Epithelial cell of prostate (primary cell): ENCODE measurements around the gene TRPM5.

Experiments used
- DNase-seq: peaks from one replicate; pipeline ENCODE4 v3.0.0-alpha.2; 2011; ENCODE audit warnings: low read depth, low spot score
- H3K27ac ChIP-seq: fragments of 450-650 bp; 2 replicates; pipeline ENCODE4 v1.5.1; 2017; ENCODE audit warnings: mild to moderate bottlenecking

Gene TRPM5

GRCh38 chr11:2459016-2459725, 14.9 kb upstream of the TRPM5 start:
- DNase-seq = no peak
- H3K27ac ChIP-seq = no peak overlapping the region

- DNase-seq = no peak
- no peak overlapping the region for H3K27ac ChIP-seq
Measured at GRCh38 chr11:2458321-2458720, 14.0 kb upstream of the TRPM5 start.

DNA sequence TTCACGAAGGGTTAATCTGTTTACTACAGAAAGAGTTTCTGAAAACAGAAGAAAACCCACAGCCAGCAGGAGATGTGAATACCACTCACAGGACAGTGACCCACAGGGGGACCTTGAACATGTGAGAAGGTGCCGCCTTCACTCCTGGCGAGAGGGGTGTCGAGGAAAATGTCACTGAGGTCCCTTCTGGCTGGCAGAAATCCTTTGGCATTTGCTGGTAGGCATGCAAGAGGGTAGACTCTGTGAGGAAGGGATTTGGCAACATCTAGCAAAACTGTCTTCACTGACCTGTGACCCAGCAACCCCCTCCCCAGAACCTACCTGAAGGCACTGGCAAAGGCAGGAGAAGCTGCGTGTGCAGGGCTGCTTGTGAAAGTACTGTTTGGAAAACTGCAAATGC, 9.1 kb upstream of the TRPM5 start:
- no peak overlapping the region for H3K27ac ChIP-seq
- no peak for DNase-seq

DNA sequence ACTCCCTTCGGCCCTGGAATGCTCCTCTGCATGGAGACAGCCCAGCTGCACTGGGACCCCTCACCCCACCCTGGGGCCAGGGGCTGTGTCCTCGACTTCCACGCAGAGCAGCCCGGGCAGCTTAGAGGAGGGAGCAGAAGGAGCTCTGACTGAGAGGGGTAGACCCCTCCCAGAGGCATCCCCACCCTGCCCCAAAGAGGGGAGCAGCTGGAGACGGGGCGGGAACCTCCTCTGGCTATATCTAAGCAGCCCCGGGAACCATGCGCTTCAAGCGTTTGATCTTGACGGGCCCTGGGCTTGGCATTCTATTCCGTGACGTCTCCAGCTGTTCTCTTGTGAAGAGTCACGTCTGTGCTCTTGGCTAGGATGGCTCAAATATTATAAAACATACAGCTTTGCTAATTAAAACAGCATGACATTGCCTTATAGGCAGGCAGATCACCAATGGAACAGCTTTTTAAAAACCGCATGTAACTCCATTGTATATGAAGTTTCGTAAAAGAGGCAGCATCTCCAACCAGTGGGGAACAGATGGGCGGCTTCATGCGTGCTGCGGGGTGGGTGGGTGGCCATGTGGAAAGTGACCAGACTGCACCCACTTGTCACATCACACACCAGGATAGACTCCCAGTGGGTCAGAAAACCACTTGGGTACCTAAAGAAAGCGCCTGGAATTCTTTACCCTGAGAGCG, 8.2 kb upstream of the TRPM5 start:
- no peak for DNase-seq

DNA sequence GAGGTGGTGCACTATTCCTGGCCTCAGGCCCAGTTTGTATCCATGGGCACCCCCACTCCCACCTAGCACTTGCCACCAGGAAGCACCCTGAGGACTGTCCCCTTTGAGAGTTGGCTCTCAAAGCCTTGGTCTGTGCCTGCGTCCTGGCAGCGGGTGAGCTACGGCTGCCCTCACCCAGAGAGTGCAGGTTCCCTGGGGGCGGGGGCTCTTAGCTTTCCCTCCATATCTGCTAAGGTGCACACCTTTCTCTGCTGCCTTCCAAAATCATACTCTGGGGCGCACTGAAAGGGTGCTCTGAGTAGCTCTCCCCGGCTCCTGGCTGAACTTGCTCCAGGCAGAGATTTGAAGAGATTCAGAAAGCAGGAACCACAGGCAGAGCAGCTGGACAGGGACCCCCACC, 7.6 kb upstream of the TRPM5 start:
- H3K27ac ChIP-seq = no peak overlapping the region
- no peak for DNase-seq

More for the DNA sequence above, 8.2 kb upstream of the TRPM5 start:
- no peak overlapping the region for H3K27ac ChIP-seq

GRCh38 chr11:2451336-2451735, 7.0 kb upstream of the TRPM5 start:
- no peak for DNase-seq
- H3K27ac ChIP-seq = no peak overlapping the region

- H3K27ac ChIP-seq = no peak overlapping the region
- DNase-seq = no peak
Measured at GRCh38 chr11:2450321-2451041, 6.2 kb upstream of the TRPM5 start.

DNA sequence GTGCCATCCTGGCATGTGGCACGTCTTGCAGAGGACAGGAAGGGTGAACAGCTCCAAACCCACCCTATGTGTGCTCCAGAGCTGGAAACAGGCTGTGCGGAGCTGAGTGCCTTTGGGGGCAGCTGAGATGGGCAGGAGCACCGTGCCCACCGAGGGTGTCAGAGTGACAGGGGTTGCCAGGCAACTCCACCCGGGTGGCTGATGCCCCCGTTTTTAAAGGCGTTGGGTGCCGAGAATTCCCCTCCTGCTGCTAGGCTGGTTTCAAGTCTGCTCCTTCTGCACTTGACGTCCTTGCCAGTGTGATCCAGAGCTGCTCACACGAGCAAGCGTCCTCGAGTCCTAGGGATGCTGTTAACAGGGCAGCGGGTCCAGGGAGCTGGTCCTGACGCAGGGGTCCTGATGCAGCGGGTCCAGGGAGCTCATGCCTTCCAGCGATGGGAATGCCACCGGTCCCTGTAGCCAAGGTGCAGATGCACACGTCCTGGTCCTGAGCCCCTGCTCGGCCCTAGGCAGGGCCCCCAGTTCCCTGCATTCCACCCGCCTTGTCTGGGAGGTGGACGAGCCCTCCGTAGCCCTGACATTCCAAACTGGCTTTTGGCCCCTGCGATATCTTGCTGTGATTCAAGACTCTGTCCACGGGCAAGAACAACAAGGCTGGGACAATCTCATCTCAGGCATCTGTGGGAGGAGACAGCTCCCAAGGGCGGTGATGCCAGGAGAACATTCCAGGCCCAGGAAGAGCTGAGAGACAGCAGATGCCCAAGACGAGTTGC, 5.4 kb upstream of the TRPM5 start:
- no peak overlapping the region for H3K27ac ChIP-seq
- DNase-seq = no peak

GRCh38 chr11:2448661-2449547, 4.6 kb upstream of the TRPM5 start:
- H3K27ac ChIP-seq = no peak overlapping the region
- no peak for DNase-seq

- H3K27ac ChIP-seq = no peak overlapping the region
- no peak for DNase-seq
Measured at GRCh38 chr11:2447951-2448650, 3.8 kb upstream of the TRPM5 start.

DNA sequence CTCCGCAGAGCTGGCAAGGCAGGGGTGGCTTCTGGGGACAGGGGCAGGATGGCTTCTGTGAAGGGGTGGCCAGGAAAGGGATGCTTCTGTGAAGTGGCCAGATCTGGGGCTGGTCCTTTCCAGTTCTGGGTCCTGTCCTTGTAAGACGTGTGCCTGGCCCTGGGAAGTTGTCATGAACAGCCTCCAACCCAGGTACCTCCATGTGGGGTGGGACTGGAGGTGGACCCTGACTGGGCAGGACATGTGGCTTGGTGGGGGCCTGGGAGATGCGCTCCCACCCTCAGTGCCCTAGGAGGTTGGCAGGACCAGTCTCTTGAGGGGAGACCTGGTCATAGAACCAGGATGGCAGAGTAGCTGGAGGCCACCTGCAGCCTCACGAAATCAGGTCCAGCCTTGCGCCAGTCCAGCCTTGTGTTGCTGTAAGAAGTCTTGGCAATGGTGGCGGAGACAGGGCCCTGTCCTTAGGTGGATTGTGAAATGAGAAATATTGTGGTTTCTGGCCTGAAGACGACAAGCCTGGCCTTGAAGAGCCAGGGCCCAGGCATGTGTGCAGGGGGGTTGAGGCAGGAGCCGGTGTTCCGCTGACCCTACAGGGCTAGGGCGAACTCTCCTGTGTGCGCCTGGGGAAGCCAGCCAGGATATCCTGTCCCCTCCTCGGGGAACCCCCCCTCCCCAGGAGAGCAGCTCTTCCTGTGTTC, 3.1 kb upstream of the TRPM5 start:
- H3K27ac ChIP-seq = no peak overlapping the region
- DNase-seq = no peak

- no peak for DNase-seq
- H3K27ac ChIP-seq = no peak overlapping the region
Measured at GRCh38 chr11:2446590-2447252, 2.4 kb upstream of the TRPM5 start.

- no peak overlapping the region for H3K27ac ChIP-seq
Measured at GRCh38 chr11:2445746-2446551, 1.6 kb upstream of the TRPM5 start.

GRCh38 chr11:2444821-2445745, 769 bp upstream of the TRPM5 start, which contains the start of gene KCNQ1:
Gene KCNQ1, plus strand, starts transcription at chr11:2445008. Its CDS starts 91 bp downstream, at chr11:2445099.
- DNase-seq = no peak
- no peak within 1 kb of the TSS for H3K27ac ChIP-seq

More at GRCh38 chr11:2445746-2446551, 1.6 kb upstream of the TRPM5 start:
- DNase-seq = no peak

- DNase-seq = no peak
- no peak overlapping the region for H3K27ac ChIP-seq
Measured at GRCh38 chr11:2443406-2443805, 908 bp downstream of the TRPM5 start.

- DNase-seq = no peak
- H3K27ac ChIP-seq = no peak overlapping the region
Measured at GRCh38 chr11:2442589-2442988, 1.7 kb downstream of the TRPM5 start.
